Loucy (cell line): Measurements from ENCODE around the gene GCFC2.
A peak's percentile ranks its signal among the peaks of the same experiment; 100 is the strongest.
"Not testable (repeated sequence)": the region's sequence is repeated elsewhere in the genome, so short reads cannot be mapped to it uniquely, and the experiment has no call there.

Experiments
- H2AFZ ChIP-seq: fragments of 200-600 bp; sonication (generic); 2 replicates; pipeline ENCODE4 v1.6.0; 2016; ENCODE audit warnings: antibody characterized with exemption, mild to moderate bottlenecking, low read length, moderate library complexity
- H3F3A ChIP-seq: fragments of 200-600 bp; 2 replicates; pipeline ENCODE4 v1.6.0; 2016; ENCODE audit warnings: antibody characterized with exemption, low read depth, mild to moderate bottlenecking
- H3K27me3 ChIP-seq: fragments of 200-600 bp; sonication (generic); 2 replicates; pipeline ENCODE4 v1.6.1; 2014; ENCODE audit warnings: low read length, mild to moderate bottlenecking; ENCODE audit not compliant: insufficient read depth, poor library complexity, severe bottlenecking
- H3K36me3 ChIP-seq: fragments of 200-600 bp; sonication (generic); 2 replicates; pipeline ENCODE4 v1.6.1; 2016; ENCODE audit warnings: low read length; ENCODE audit not compliant: insufficient read depth
- H3K4me1 ChIP-seq: fragments of 200-600 bp; sonication (generic); 2 replicates; pipeline ENCODE4 v1.5.1; 2014; ENCODE audit warnings: low read length, mild to moderate bottlenecking; ENCODE audit not compliant: insufficient read depth, poor library complexity, severe bottlenecking
- H3K4me2 ChIP-seq: fragments of 200-600 bp; sonication (generic); 2 replicates; pipeline ENCODE4 v1.6.0; 2014; ENCODE audit warnings: antibody characterized with exemption, low read length, low read depth, mild to moderate bottlenecking; ENCODE audit not compliant: poor library complexity, severe bottlenecking
- H3K4me3 ChIP-seq: fragments of 200-600 bp; sonication (generic); 2 replicates; pipeline ENCODE4 v1.5.1; 2014; ENCODE audit warnings: low read length, mild to moderate bottlenecking, mixed read lengths; ENCODE audit not compliant: poor library complexity, severe bottlenecking
- H3K79me2 ChIP-seq: fragments of 200-600 bp; sonication (generic); 2 replicates; pipeline ENCODE4 v1.6.1; 2014; ENCODE audit warnings: low read length; ENCODE audit not compliant: insufficient read depth
- H3K9ac ChIP-seq: fragments of 200-600 bp; sonication (generic); 2 replicates; pipeline ENCODE4 v1.6.0; 2014; ENCODE audit warnings: mild to moderate bottlenecking, low read depth, low read length, moderate library complexity; ENCODE audit not compliant: poor library complexity, severe bottlenecking
- H3K9me2 ChIP-seq: fragments of 200-600 bp; sonication (generic); replicated peaks from 2 replicates; pipeline ENCODE4 v1.6.1; 2016; ENCODE audit warnings: low read depth, low read length, mixed read lengths
- H3K9me3 ChIP-seq: fragments of 200-600 bp; sonication (generic); 2 replicates; pipeline ENCODE4 v1.6.1; 2014; ENCODE audit warnings: mild to moderate bottlenecking, antibody characterized with exemption, low read length, low read depth; ENCODE audit not compliant: insufficient read depth
- H4K20me1 ChIP-seq: fragments of 200-600 bp; sonication (generic); 2 replicates; pipeline ENCODE4 v1.6.0; 2014; ENCODE audit warnings: antibody characterized with exemption, low read length, mild to moderate bottlenecking; ENCODE audit not compliant: insufficient read depth, poor library complexity, severe bottlenecking
- EZH2phosphoT487 ChIP-seq: fragments of 200-600 bp; IDR thresholded peaks from 2 replicates; pipeline ENCODE4 v1.6.1; 2018; ENCODE audit warnings: antibody characterized with exemption, mild to moderate bottlenecking, moderate library complexity, borderline replicate concordance
- TF ChIP-seq, protein P1 (sequence below): fragments of 200-600 bp; sonication (generic); conservative IDR thresholded peaks from 2 replicates; pipeline ENCODE4 v1.5.1; 2014; ENCODE audit warnings: mild to moderate bottlenecking, antibody characterized with exemption, low read length

The GCFC2 gene

DNA sequence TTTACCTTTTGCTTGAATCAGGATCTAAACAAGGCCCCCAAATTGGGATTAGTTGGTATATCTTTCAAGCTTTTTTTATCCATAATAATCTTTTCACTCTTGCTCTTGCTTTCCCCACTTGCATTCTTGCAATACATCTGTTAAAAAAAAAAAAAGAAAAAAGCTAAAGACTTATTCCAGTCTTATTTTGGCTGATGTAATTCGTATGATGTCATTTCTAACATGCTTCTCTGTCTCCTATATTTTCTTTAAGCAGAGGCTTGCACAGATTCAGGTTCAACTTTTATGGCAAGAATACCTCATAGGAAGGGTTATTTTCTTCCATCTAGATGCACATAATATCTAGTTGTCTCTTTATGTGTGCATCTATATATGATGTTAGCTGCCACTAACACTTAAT lies 9.8 kb upstream of the GCFC2 start:
- H3K79me2 ChIP-seq, result no peaks in the 10 kb centered on the region
- no peak overlapping the region for H3K4me3 ChIP-seq
- H3K4me1 ChIP-seq, result no peaks in the 10 kb centered on the region
- H3F3A ChIP-seq, result no peaks in the 10 kb centered on the region
- no peaks in the 10 kb centered on the region for H3K9me2 ChIP-seq
- H3K9ac ChIP-seq, result no peak overlapping the region
- H3K9me3 ChIP-seq, result no peaks in the 10 kb centered on the region
- no peaks in the 10 kb centered on the region for H3K36me3 ChIP-seq
- no peak overlapping the region for H2AFZ ChIP-seq
- H4K20me1 ChIP-seq, result no peaks in the 10 kb centered on the region
- H3K27me3 ChIP-seq, result no peaks in the 10 kb centered on the region
- TF ChIP-seq, protein P1, sequence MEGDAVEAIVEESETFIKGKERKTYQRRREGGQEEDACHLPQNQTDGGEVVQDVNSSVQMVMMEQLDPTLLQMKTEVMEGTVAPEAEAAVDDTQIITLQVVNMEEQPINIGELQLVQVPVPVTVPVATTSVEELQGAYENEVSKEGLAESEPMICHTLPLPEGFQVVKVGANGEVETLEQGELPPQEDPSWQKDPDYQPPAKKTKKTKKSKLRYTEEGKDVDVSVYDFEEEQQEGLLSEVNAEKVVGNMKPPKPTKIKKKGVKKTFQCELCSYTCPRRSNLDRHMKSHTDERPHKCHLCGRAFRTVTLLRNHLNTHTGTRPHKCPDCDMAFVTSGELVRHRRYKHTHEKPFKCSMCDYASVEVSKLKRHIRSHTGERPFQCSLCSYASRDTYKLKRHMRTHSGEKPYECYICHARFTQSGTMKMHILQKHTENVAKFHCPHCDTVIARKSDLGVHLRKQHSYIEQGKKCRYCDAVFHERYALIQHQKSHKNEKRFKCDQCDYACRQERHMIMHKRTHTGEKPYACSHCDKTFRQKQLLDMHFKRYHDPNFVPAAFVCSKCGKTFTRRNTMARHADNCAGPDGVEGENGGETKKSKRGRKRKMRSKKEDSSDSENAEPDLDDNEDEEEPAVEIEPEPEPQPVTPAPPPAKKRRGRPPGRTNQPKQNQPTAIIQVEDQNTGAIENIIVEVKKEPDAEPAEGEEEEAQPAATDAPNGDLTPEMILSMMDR, result no peak
- no peak for TF ChIP-seq EZH2phosphoT487
- H3K4me2 ChIP-seq, result no peak overlapping the region

DNA sequence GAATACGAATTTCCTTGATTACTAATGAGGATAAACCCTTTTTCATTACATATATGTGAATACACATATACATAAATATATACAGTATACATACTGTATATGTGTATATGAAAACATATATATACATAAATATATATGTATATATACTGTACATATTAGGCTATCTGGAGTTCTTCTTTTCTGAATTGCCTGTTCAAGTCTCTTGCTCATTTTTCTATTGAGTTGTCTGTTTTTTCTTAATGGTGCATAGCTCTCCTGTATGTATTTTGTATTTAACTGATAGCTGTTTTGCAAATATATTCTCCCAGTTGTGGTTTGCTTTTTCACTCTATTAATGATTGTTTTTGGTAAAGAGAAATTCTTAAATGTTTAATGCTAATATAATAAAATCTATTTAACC lies 8.9 kb upstream of the GCFC2 start:
- Histone ChIP-seq H3F3A (no peaks in the 10 kb centered on the region), H4K20me1 (no peaks in the 10 kb centered on the region), H3K79me2 (no peaks in the 10 kb centered on the region), H3K9me3 (no peaks in the 10 kb centered on the region), H3K27me3 (no peaks in the 10 kb centered on the region), H2AFZ (no peak overlapping the region), H3K9me2 (no peaks in the 10 kb centered on the region), H3K4me1 (no peaks in the 10 kb centered on the region), H3K9ac (no peak overlapping the region), H3K4me2 (no peak overlapping the region), H3K4me3 (no peak overlapping the region), H3K36me3 (no peaks in the 10 kb centered on the region)
- TF ChIP-seq, protein P1, result no peak
- TF ChIP-seq EZH2phosphoT487, result no peak

DNA sequence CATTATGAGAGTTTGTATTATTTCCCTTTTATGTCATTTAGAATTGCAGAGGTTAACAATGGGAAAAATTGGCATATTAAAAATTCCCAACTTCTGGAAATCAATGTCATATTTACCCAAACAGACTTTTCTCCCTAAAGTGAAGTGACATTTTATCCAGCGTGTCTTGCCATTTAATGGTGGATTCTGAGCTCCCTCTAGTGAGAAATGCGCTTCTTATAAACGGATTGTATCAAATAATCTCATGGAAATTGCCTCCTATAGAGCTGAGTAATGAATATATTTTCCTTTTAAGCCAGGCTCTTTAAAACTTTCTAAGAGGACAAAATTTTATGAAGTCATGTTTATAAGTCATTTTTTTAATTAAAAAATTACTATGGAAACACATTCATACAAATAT lies 5.7 kb upstream of the GCFC2 start:
- Histone ChIP-seq H4K20me1 (no peaks in the 10 kb centered on the region), H3K9me3 (no peaks in the 10 kb centered on the region), H2AFZ (no peak overlapping the region), H3K36me3 (no peaks in the 10 kb centered on the region), H3K4me1 (no peaks in the 10 kb centered on the region), H3K9ac (no peak overlapping the region), H3K79me2 (no peaks in the 10 kb centered on the region), H3K9me2 (no peaks in the 10 kb centered on the region), H3F3A (no peaks in the 10 kb centered on the region), H3K4me3 (no peak overlapping the region), H3K4me2 (no peak overlapping the region), H3K27me3 (no peaks in the 10 kb centered on the region)
- TF ChIP-seq, protein P1, result peak; percentile 43
- no peak for TF ChIP-seq EZH2phosphoT487

DNA sequence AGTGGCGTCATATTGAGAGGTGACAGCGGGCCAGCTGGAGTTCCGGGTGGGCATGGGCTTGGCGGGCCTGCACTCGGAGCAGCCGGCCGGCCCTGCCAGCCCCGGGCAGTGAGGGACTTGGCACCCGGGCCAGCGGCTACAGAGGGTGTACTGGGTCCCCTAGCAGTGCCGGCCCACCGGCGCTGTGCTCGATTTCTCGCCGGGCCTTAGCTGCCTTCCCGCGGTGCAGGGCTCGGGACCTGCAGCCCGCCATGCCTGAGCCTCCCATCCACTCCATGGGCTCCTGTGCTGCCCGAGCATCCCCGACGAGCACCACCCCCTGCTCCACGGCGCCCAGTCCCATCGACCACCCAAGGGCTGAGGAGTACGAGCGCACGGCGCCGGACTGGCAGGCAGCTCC lies 875 bp upstream of the GCFC2 start:
- H3K4me3 ChIP-seq, result peak overlapping the region; percentile 73
- peak overlapping the region; percentile 91 for H3K4me2 ChIP-seq
- not testable (repeated sequence) for H3K36me3 ChIP-seq, H3F3A ChIP-seq, H3K9ac ChIP-seq, H3K27me3 ChIP-seq, H3K9me2 ChIP-seq, H3K9me3 ChIP-seq, H4K20me1 ChIP-seq
- 0 out of 2 replicates have a peak overlapping the region, but pooled peaks have one; percentile 70 for H2AFZ ChIP-seq
- H3K4me1 ChIP-seq, result peaks cover 14% of the 10 kb centered on the region
- peaks cover 10% of the 10 kb centered on the region; the same call in 1 of the 2 replicates for H3K79me2 ChIP-seq
